Epithelial cell of esophagus (primary cell): Measurements from ENCODE around the gene C22orf39.

Experiments
- DNase-seq: peaks from one replicate; pipeline ENCODE4 v3.0.0; 2010; ENCODE audit warnings: low read depth
- H3K4me3 ChIP-seq: 2 replicates; pipeline ENCODE4 v1.5.1; 2011; ENCODE audit warnings: mild to moderate bottlenecking, low read length, control low read depth
- TF ChIP-seq, protein P1 (sequence below): IDR thresholded peaks from 2 replicates; pipeline ENCODE4 v1.5.1; 2011; ENCODE audit warnings: low read depth, mild to moderate bottlenecking, low read length, control low read depth, inconsistent platforms; ENCODE audit not compliant: insufficient read depth; ENCODE audit errors: missing control alignments

Gene C22orf39

DNA sequence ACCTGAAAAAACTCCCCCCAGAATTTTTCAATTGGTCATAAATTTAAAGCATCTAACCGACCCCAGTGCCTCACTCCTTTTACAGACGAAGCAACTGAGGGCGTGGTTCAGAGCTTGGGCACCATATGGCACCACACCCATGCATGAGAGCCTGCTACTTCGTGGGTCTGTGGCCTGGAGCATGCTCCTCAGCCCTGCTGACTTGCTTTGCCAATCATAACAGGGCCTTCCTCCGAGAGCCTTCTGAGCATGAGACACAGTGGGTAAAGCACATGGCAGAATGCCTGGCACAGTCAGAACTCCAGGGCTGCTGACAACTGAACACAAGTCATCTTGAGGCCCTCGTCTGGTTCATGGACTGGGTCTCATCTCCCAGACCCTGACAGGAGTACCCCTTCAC, 49.3 kb downstream of the C22orf39 start:
- H3K4me3 ChIP-seq, result no peak overlapping the region
- no peak for DNase-seq
- TF ChIP-seq, protein P1, sequence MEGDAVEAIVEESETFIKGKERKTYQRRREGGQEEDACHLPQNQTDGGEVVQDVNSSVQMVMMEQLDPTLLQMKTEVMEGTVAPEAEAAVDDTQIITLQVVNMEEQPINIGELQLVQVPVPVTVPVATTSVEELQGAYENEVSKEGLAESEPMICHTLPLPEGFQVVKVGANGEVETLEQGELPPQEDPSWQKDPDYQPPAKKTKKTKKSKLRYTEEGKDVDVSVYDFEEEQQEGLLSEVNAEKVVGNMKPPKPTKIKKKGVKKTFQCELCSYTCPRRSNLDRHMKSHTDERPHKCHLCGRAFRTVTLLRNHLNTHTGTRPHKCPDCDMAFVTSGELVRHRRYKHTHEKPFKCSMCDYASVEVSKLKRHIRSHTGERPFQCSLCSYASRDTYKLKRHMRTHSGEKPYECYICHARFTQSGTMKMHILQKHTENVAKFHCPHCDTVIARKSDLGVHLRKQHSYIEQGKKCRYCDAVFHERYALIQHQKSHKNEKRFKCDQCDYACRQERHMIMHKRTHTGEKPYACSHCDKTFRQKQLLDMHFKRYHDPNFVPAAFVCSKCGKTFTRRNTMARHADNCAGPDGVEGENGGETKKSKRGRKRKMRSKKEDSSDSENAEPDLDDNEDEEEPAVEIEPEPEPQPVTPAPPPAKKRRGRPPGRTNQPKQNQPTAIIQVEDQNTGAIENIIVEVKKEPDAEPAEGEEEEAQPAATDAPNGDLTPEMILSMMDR, result no peak

DNA sequence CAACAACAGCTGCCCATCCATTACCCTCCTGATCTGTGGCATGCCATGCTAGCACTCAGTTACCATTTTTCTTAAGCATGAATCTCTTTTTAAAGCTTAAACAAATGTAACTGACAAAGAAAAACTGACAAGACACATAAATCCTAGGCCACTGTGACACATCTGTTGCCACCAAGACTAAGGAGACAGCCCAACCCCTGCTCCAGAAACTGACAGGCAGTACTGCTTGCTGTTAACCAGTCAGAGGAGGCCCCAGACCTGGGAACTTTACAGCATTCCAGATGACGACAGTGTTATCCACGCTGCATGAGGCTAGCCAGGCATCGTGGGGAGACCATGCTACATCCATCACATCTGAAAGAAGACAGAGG, 49.8 kb downstream of the C22orf39 start:
- H3K4me3 ChIP-seq, result no peak overlapping the region
- no peak for DNase-seq
- TF ChIP-seq, protein P1, result no peak

DNA sequence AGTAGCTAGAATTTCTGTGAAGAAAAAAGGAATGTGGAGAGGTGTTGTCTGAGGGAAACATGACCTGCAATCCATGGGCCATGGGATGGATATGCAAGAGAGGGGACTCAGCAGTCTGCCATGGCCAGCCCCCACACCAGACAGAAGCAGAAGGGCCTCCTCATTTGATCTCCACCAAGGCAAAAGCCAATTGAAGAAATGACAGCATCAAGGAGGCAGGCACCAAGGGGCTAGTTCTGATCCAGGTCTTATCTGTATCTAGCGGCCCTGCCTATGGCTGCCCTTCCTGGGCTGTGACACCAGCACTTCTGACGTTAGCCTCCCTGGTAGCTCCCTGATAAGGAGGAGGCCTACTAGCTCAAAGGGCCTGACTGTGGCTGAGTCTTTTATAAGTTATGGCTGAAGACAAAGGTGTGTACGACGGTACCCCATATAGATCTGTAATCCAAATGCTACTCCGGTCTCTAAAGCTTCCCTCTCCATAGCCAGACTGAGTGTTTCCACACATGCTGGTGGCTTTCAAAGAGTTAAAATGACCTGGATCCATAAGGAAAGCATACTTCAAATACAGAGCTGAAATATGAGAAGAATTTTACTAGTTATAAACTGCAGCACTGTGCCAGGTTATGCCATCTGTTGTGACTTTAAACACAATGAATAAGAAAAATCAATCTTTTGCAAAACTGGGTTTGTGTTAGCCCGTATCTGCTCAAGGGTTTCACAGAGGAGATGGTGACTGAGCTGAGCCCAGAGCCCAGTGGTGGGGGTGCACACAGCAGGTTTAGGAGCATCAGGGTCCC, 50.4 kb downstream of the C22orf39 start:
- no peak overlapping the region for H3K4me3 ChIP-seq
- TF ChIP-seq, protein P1, result no peak
- no peak for DNase-seq

DNA sequence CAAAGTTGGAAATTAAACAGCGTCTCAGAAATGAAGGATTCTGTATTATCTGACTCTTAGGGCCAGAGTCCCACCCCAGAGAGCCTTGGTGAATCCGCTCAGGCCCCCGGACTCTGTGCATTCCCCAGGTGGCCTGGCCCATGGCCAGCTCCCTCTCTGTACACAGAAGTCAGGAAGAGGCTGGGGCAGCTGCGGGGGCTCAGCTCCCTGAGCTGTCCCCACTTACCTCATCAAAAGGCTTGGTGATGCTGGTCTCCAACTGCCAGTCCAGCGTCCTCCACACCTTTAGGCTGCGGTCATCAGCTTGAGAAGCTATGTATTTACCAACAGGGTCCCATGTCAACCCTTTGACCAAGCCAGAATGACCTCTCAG, 51.0 kb downstream of the C22orf39 start:
- no peak overlapping the region for H3K4me3 ChIP-seq
- no peak for DNase-seq
- TF ChIP-seq, protein P1, result no peak

DNA sequence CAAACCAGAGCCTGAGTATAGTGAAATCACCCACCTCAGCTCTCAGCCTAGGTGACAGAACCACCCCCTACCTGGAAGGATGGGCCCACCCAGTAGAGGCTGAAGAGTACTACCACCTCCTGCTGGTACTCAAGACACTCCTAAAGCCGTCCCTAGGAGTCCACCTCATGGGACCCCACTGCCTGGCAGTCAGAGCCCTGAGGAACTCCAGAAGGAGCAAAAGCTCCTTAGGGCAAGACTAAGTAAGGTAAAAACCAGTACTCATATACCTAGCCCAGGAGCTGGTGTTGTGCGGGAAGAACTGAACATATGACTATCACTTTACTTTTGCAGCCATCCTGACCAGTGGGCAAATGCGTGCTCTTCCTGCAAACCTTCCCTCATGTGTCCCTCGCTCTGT, 52.2 kb downstream of the C22orf39 start:
- H3K4me3 ChIP-seq, result no peak overlapping the region
- TF ChIP-seq, protein P1, result no peak
- no peak for DNase-seq

DNA sequence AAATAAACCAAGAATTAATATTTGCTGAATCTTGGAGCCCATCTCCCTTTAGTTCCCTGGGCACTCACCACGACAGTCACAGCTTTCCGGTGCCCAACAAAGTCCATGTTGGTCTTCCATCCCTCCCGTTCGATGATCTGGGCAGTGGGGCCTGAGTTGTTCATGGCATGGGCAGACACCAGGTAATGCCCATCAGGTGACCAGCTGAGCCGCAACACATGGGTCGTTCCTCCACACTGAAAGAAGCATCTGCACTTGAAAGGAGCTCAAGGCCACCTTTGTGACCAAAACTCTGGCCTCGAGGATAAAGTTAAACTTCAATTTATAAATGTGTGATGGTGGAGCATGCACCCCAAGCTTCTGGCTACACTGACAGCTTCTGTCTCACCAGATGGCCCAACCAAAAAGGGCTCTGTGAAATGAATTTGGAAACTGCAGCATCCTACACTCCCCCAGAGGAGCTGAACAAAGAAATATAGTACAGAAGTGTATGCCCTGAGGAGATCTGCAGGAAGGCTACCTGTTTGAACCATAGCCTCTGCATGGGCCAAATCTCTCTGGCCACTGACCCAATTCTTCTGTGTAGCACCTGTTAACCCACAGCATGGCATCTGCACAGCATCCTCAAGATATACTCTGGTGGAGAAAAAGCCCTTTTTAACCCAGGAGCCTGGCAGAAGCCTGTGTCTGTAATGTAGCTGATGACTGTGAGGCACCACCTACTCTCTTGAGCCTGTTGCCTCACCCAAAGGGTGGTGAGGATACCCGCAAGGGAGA, 53.0 kb downstream of the C22orf39 start:
- DNase-seq, result no peak
- H3K4me3 ChIP-seq, result no peak overlapping the region
- TF ChIP-seq, protein P1, result no peak
